Fibroblast of mammary gland (primary cell): Measurements from ENCODE around the gene KY.

Source experiments
- DNase-seq: peaks from one replicate; pipeline ENCODE4 v3.0.0-alpha.2; 2010; ENCODE audit warnings: low read depth
- H3K4me3 ChIP-seq: 2 replicates; pipeline ENCODE4 v1.5.1; 2011; ENCODE audit warnings: low read depth, mild to moderate bottlenecking, low read length, moderate library complexity; ENCODE audit not compliant: control insufficient read depth
- CTCF ChIP-seq: conservative IDR thresholded peaks from 2 replicates; pipeline ENCODE4 v1.5.1; 2011; ENCODE audit warnings: low read depth, low read length, inconsistent platforms; ENCODE audit not compliant: control insufficient read depth, insufficient read depth

The KY gene

GRCh38 chr3:134650431-134651346 lies at the start of gene KY:
Gene KY (minus strand): TSS chr3:134651022. CDS start chr3:134650960, 62 bp downstream.
- peak; percentile 51 for DNase-seq
- H3K4me3 ChIP-seq: peak within 1 kb of the TSS; percentile 45
- no peak for TF ChIP-seq CTCF

- TF ChIP-seq CTCF: no peak
- no peak overlapping the region for H3K4me3 ChIP-seq
- DNase-seq: no peak
Measured at GRCh38 chr3:134699721-134700120, 48.9 kb upstream of the KY start.

GRCh38 chr3:134699141-134699711 lies 48.4 kb upstream of the KY start:
- no peak for DNase-seq
- H3K4me3 ChIP-seq: no peak overlapping the region
- no peak for TF ChIP-seq CTCF

GRCh38 chr3:134697830-134698689 lies 47.2 kb upstream of the KY start:
- no peak for DNase-seq
- no peak overlapping the region for H3K4me3 ChIP-seq
- TF ChIP-seq CTCF: no peak

- no peak for DNase-seq
- H3K4me3 ChIP-seq: no peak overlapping the region
- no peak for TF ChIP-seq CTCF
Measured at GRCh38 chr3:134696155-134696554, 45.3 kb upstream of the KY start.

- no peak for DNase-seq
- TF ChIP-seq CTCF: no peak
- no peak overlapping the region for H3K4me3 ChIP-seq
Measured at GRCh38 chr3:134694946-134695543, 44.2 kb upstream of the KY start.
